TTC549 (cell line): ENCODE results near the gene BCKDHB.

Source experiments
- FAIRE-seq: peaks from 2 replicates; lab custom pipeline; 2012; peaks lifted over from hg19 to GRCh38; lab: Jason Lieb, UNC

Gene BCKDHB

GRCh38 chr6:80151635-80152034 lies 45.2 kb downstream of the BCKDHB start:
- no peak for FAIRE-seq

GRCh38 chr6:80154160-80154559 lies 47.7 kb downstream of the BCKDHB start:
- FAIRE-seq, result no peak

- no peak for FAIRE-seq
Measured at GRCh38 chr6:80156221-80156620, 49.8 kb downstream of the BCKDHB start.

- no peak for FAIRE-seq
Measured at GRCh38 chr6:80158478-80158989, 52.1 kb downstream of the BCKDHB start.

- no peak for FAIRE-seq
Measured at GRCh38 chr6:80161434-80161833, 55.0 kb downstream of the BCKDHB start.

- FAIRE-seq, result no peak
Measured at GRCh38 chr6:80163754-80164187, 57.3 kb downstream of the BCKDHB start.

GRCh38 chr6:80165143-80165542 lies 58.7 kb downstream of the BCKDHB start:
- FAIRE-seq, result no peak

- FAIRE-seq, result no peak
Measured at GRCh38 chr6:80165819-80166218, 59.3 kb downstream of the BCKDHB start.

GRCh38 chr6:80170433-80170832 lies 64.0 kb downstream of the BCKDHB start:
- no peak for FAIRE-seq

GRCh38 chr6:80173411-80173810 lies 66.9 kb downstream of the BCKDHB start:
- no peak for FAIRE-seq

- no peak for FAIRE-seq
Measured at GRCh38 chr6:80174900-80175572, 68.6 kb downstream of the BCKDHB start.

- no peak for FAIRE-seq
Measured at GRCh38 chr6:80179695-80180094, 73.2 kb downstream of the BCKDHB start.

GRCh38 chr6:80181352-80182081 lies 75.0 kb downstream of the BCKDHB start:
- FAIRE-seq, result no peak

- no peak for FAIRE-seq
Measured at GRCh38 chr6:80182308-80182707, 75.8 kb downstream of the BCKDHB start.

GRCh38 chr6:80183019-80183795 lies 76.7 kb downstream of the BCKDHB start:
- no peak for FAIRE-seq

- FAIRE-seq, result no peak
Measured at GRCh38 chr6:80185492-80185891, 79.0 kb downstream of the BCKDHB start.

- no peak for FAIRE-seq
Measured at GRCh38 chr6:80186082-80186481, 79.6 kb downstream of the BCKDHB start.

- no peak for FAIRE-seq
Measured at GRCh38 chr6:80196906-80197305, 90.4 kb downstream of the BCKDHB start.

- no peak for FAIRE-seq
Measured at GRCh38 chr6:80197474-80197873, 91.0 kb downstream of the BCKDHB start.

- FAIRE-seq, result no peak
Measured at GRCh38 chr6:80197986-80198385, 91.5 kb downstream of the BCKDHB start.

- no peak for FAIRE-seq
Measured at GRCh38 chr6:80203283-80203682, 96.8 kb downstream of the BCKDHB start.

- no peak for FAIRE-seq
Measured at GRCh38 chr6:80205404-80205803, 98.9 kb downstream of the BCKDHB start.

GRCh38 chr6:80206758-80207157 lies 100.3 kb downstream of the BCKDHB start:
- no peak for FAIRE-seq
